Measurements from ENCODE around the gene CD109.
"Not testable (repeated sequence)": the region's sequence is repeated elsewhere in the genome, so short reads cannot be mapped to it uniquely, and the experiment has no call there.

The CD109 gene

DNA sequence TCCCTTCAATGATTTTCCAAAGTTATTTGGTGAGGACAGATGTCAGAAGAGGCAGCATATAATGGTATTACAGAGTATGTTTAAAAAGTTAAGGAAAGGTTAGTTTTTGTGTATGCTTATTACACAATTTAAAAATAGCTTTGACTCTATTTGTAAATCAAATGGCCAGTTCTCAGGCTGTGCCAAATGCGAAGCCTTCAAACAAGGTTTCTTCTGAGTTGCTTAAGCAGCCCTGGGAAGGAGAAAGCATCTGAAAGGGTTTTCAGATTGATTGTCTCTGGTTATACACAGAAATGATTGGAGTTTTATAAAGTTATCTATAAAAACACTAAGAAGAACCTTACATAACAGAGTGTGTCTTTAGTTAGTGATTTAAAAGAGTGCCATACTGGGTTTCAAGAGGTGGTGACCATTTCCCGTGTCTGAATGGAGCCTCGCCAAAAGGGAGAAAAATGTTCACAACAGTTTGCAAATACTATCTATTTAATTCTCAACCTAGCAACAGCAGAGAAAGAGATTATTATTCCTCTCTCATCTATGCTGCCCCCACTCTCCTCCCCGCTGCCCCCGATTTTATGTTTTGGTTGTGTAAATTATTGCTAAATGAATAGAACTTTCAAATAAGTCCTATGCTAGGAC lies 16.7 kb downstream of the CD109 start:
- H3K27ac ChIP-seq: no peak overlapping the region
- TF ChIP-seq POLR2AphosphoS5 (IDR thresholded peaks at IDR 0.05; ENCODE audit: borderline replicate concordance, low read depth, low read length): no peak
- TF ChIP-seq FOXP2 (optimal IDR thresholded peaks at IDR 0.05; ENCODE audit: control extremely low read depth, extremely low read length, insufficient read depth): no peak
- no peak for TF ChIP-seq EZH2 (IDR thresholded peaks at IDR 0.05)
- H3K9ac ChIP-seq (ENCODE audit: insufficient read length): no peak overlapping the region
- H3K9me3 ChIP-seq (ENCODE audit: low read depth, low read length): no peaks in the 10 kb centered on the region
- H3K4me3 ChIP-seq: no peak overlapping the region
- H3K36me3 ChIP-seq (ENCODE audit: insufficient read depth, low read length): no peaks in the 10 kb centered on the region
- no peak for DNase-seq (ENCODE audit: low read depth, low spot score)

GRCh38 chr6:73713426-73714147 lies 17.6 kb downstream of the CD109 start:
- DNase-seq (ENCODE audit: low read depth, low spot score): no peak
- Histone ChIP-seq H3K36me3 (ENCODE audit: insufficient read depth, low read length) (no peaks in the 10 kb centered on the region), H3K9me3 (ENCODE audit: low read depth, low read length) (no peaks in the 10 kb centered on the region), H3K27ac (no peak overlapping the region), H3K4me3 (no peak overlapping the region; the same call in 1 of the 2 replicates), H3K9ac (ENCODE audit: insufficient read length) (no peak overlapping the region)
- TF ChIP-seq POLR2AphosphoS5 (IDR thresholded peaks at IDR 0.05; ENCODE audit: borderline replicate concordance, low read depth, low read length) (no peak), EZH2 (IDR thresholded peaks at IDR 0.05) (no peak), FOXP2 (optimal IDR thresholded peaks at IDR 0.05; ENCODE audit: control extremely low read depth, extremely low read length, insufficient read depth) (no peak)

- not testable (repeated sequence) for H3K36me3 ChIP-seq (ENCODE audit: insufficient read depth, low read length); H3K27ac ChIP-seq; H3K9me3 ChIP-seq (ENCODE audit: low read depth, low read length); DNase-seq (ENCODE audit: low read depth, low spot score); H3K9ac ChIP-seq (ENCODE audit: insufficient read length); H3K4me3 ChIP-seq
These were observed 19.1 kb downstream of the CD109 start for GRCh38 chr6:73715111-73715508.

- TF ChIP-seq EZH2 (IDR thresholded peaks at IDR 0.05) (no peak), FOXP2 (optimal IDR thresholded peaks at IDR 0.05; ENCODE audit: control extremely low read depth, extremely low read length, insufficient read depth) (no peak), POLR2AphosphoS5 (IDR thresholded peaks at IDR 0.05; ENCODE audit: borderline replicate concordance, low read depth, low read length) (no peak)
- Histone ChIP-seq H3K9ac (ENCODE audit: insufficient read length) (no peak overlapping the region), H3K36me3 (ENCODE audit: insufficient read depth, low read length) (no peaks in the 10 kb centered on the region), H3K4me3 (no peak overlapping the region), H3K9me3 (ENCODE audit: low read depth, low read length) (no peaks in the 10 kb centered on the region), H3K27ac (no peak overlapping the region)
- DNase-seq (ENCODE audit: low read depth, low spot score): no peak
These were observed 23.0 kb downstream of the CD109 start for GRCh38 chr6:73719046-73719445.

- Histone ChIP-seq H3K36me3 (ENCODE audit: insufficient read depth, low read length) (no peaks in the 10 kb centered on the region), H3K9me3 (ENCODE audit: low read depth, low read length) (no peaks in the 10 kb centered on the region), H3K9ac (ENCODE audit: insufficient read length) (no peak overlapping the region), H3K4me3 (no peak overlapping the region), H3K27ac (no peak overlapping the region)
- TF ChIP-seq FOXP2 (optimal IDR thresholded peaks at IDR 0.05; ENCODE audit: control extremely low read depth, extremely low read length, insufficient read depth): no peak
- no peak for TF ChIP-seq EZH2 (IDR thresholded peaks at IDR 0.05)
- TF ChIP-seq POLR2AphosphoS5 (IDR thresholded peaks at IDR 0.05; ENCODE audit: borderline replicate concordance, low read depth, low read length): no peak
- no peak for DNase-seq (ENCODE audit: low read depth, low spot score)
These were observed 26.5 kb downstream of the CD109 start for GRCh38 chr6:73722318-73723060.

DNA sequence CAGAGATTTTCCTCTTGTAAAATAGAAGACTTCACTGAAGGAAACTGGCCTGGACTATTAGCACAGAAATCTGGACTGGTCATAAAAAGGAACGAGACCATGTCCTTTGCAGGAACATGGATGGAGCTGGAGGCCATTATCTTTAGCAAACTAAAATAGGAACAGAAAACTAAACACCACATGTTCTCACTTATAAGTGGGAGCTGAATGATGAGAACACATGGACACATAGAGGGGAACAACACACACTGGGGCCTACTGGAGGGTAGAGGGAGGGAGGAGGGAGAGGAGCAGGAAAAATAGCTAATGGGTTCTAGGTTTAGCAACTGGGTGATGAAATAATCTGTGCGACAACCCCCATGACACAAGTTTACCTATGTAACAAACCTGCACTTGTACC lies 27.5 kb downstream of the CD109 start:
- not testable (repeated sequence) for DNase-seq (ENCODE audit: low read depth, low spot score); H3K9ac ChIP-seq (ENCODE audit: insufficient read length); H3K4me3 ChIP-seq; H3K27ac ChIP-seq; H3K9me3 ChIP-seq (ENCODE audit: low read depth, low read length); H3K36me3 ChIP-seq (ENCODE audit: insufficient read depth, low read length)

GRCh38 chr6:73724389-73724788 lies 28.4 kb downstream of the CD109 start:
- H3K27ac ChIP-seq: no peak overlapping the region
- no peak for DNase-seq (ENCODE audit: low read depth, low spot score)
- no peaks in the 10 kb centered on the region for H3K36me3 ChIP-seq (ENCODE audit: insufficient read depth, low read length)
- H3K4me3 ChIP-seq: no peak overlapping the region
- no peaks in the 10 kb centered on the region for H3K9me3 ChIP-seq (ENCODE audit: low read depth, low read length)
- TF ChIP-seq EZH2 (IDR thresholded peaks at IDR 0.05): no peak
- TF ChIP-seq FOXP2 (optimal IDR thresholded peaks at IDR 0.05; ENCODE audit: control extremely low read depth, extremely low read length, insufficient read depth): no peak
- TF ChIP-seq POLR2AphosphoS5 (IDR thresholded peaks at IDR 0.05; ENCODE audit: borderline replicate concordance, low read depth, low read length): no peak
- H3K9ac ChIP-seq (ENCODE audit: insufficient read length): no peak overlapping the region

DNA sequence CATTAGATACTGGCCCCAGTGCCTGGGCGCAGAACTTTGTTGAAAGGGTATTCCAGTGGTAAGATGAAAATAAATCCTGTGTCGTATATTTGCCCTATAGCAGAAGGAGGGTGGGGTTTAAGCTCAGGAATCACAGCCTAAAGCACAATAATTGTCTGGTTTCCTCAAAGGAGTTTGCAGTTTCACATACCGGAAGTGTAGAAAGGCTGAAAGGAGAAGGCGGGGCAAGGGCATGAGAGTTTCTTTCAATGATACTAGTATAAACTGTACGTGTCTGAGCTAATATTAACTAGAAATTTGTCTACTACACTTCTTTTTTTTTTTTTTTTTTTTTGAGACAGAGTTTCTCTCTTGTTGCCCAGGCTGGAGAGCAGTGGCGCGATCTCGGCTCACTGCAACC lies 29.2 kb downstream of the CD109 start:
- not testable (repeated sequence) for H3K9me3 ChIP-seq (ENCODE audit: low read depth, low read length); H3K36me3 ChIP-seq (ENCODE audit: insufficient read depth, low read length); H3K4me3 ChIP-seq; DNase-seq (ENCODE audit: low read depth, low spot score); H3K27ac ChIP-seq; H3K9ac ChIP-seq (ENCODE audit: insufficient read length)

DNA sequence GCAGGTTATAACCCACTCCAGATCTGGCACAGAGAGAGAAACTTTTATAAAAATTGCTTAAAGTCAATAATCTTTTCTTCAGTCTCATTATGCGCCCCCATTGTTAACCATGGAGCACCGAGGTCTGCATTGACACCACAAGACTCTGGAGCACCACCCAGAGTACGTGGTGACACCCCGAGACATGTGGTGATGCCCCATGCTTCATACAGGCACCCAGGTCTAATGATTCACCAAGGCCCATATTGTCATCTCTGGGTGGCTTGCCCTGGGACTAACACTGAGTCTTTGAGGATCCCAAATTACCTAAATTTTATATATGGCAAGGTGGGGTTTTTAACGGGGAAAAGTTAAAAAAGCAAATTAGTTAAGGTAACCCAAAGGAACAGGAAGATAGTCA lies 31.1 kb downstream of the CD109 start:
- Histone ChIP-seq H3K4me3 (no peak overlapping the region), H3K9me3 (ENCODE audit: low read depth, low read length) (no peaks in the 10 kb centered on the region), H3K9ac (ENCODE audit: insufficient read length) (no peak overlapping the region), H3K36me3 (ENCODE audit: insufficient read depth, low read length) (no peaks in the 10 kb centered on the region), H3K27ac (no peak overlapping the region)
- TF ChIP-seq EZH2 (IDR thresholded peaks at IDR 0.05) (no peak), POLR2AphosphoS5 (IDR thresholded peaks at IDR 0.05; ENCODE audit: borderline replicate concordance, low read depth, low read length) (no peak), FOXP2 (optimal IDR thresholded peaks at IDR 0.05; ENCODE audit: control extremely low read depth, extremely low read length, insufficient read depth) (no peak)
- DNase-seq (ENCODE audit: low read depth, low spot score): no peak

Measured in SK-N-MC (cell line).